ENCODE data around the gene ASB1.
"Not testable (repeated sequence)": the region's sequence is repeated elsewhere in the genome, so short reads cannot be mapped to it uniquely, and the experiment has no call there.

Gene ASB1

GRCh38 chr2:238424313-238424700 is 2.4 kb upstream of the ASB1 start:
- DNase-seq = no peak

- no peak for DNase-seq
These were observed 1.2 kb upstream of the ASB1 start for GRCh38 chr2:238425505-238425978.

- DNase-seq = peak in 1 of 14 donors; percentile 37
These were observed 654 bp upstream of the ASB1 start for GRCh38 chr2:238425979-238426567.

- no peak for DNase-seq
These were observed 872 bp downstream of the ASB1 start for GRCh38 chr2:238427435-238428162.

DNA sequence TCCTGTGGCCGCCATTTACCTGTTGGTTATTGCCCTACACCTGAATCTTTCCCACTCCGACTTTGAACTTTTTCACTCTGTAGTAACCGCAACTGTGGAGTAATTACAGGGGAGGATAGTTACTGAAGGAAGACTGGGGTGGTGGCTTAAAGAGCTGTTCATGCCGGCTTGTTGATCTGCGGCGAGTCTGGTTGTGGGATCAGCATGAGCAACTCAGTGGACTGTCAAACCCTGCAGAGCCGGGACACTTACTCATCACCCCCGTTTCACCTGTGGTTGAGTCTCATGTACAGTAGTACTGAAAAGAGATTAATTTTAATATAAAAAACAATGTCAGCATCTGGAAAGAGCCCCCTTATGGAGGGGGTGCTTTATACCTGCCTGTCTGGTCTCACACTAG is 2.1 kb downstream of the ASB1 start:
- DNase-seq = no peak

GRCh38 chr2:238430781-238431180 is 4.1 kb downstream of the ASB1 start:
- DNase-seq = no peak

GRCh38 chr2:238431456-238431855 is 4.7 kb downstream of the ASB1 start:
- no peak for DNase-seq

- DNase-seq = no peak
These were observed 6.7 kb downstream of the ASB1 start for GRCh38 chr2:238433300-238433915.

GRCh38 chr2:238433941-238434845 is 7.5 kb downstream of the ASB1 start:
- no peak for DNase-seq

- no peak for DNase-seq
These were observed 8.4 kb downstream of the ASB1 start for GRCh38 chr2:238434846-238435751.

DNA sequence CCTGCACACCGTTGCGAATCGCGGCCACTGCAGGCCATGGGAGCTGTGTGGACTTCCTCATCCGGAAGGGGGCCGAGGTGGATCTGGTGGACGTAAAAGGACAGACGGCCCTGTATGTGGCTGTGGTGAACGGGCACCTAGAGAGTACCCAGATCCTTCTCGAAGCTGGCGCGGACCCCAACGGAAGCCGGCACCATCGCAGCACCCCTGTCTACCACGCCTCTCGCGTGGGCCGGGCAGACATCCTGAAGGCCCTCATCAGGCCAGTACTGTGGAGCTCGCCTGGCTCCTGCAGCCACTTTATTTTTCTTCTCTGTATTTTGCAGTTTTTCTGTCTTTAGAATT is 9.0 kb downstream of the ASB1 start:
- no peak for DNase-seq

DNA sequence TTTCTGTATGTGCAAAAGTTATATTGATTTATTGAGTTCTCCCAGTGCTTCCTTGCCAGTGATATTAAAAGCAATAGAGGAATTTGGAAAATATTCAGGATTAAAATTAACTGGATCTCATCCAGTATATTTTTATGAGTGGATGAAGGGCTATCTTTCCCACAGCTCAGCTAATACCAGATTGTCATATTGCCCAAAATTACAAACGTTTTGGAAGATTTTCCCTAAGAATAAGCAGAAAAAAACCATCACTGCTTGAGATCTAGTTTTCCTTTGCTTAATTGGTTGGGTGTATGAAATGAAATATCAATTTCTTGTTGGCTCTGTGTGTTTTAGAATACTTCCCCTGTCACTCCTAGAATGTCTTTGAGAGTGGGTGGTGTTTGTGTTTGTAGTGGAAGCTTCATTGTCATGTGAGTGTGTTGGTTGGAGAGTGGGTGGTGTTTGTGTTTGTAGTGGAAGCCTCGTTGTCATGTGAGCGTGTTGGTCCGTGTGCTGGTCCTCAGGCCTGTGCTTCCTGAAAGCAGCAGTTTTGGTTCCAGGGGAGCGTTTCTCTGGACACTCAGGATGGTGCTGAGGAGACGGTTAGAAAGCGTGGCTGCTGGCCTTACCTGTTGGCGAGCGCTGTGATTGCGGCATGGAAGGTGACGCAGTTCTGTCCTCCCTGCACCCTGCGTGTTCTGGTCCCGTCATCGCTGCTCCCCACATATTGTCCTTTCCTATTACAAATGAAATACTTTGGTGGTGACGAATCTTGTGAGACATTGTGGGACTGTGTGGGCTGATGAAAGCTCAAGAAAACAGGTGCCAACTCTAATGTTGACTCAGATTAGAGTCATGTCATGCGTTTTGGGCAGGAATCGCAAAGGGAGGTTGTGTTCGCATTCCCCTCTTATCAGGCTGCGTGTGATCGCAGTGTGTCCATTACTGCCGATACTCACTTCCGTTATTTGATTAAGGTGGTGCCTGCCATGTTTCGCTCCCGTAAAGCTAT is 12.4 kb downstream of the ASB1 start:
- DNase-seq = no peak

DNA sequence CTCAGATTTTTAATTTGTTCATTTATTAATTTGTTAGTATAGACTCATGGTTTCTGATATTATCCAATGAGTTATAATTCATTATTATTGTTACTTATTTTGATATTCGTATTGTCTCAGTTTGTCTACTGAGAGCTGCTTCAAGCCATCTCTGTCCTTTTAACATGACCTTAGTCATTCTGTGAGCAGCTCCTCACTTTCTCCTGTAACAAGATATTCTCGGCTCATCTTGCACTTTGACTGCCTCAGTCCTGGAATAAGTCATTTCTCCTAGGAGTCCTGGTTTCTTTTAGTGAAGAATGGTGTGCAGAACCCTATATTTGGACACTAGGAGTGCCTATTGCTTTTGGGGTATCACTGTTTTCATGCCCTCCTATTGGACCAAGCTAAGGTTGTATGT is 13.2 kb downstream of the ASB1 start:
- DNase-seq = no peak

- DNase-seq = no peak
These were observed 13.6 kb downstream of the ASB1 start for GRCh38 chr2:238440331-238440730.

GRCh38 chr2:238440767-238441166 is 14.0 kb downstream of the ASB1 start:
- DNase-seq = no peak

- no peak for DNase-seq
These were observed 14.8 kb downstream of the ASB1 start for GRCh38 chr2:238441262-238442114.

GRCh38 chr2:238442257-238442656 is 15.5 kb downstream of the ASB1 start:
- not testable (repeated sequence) for DNase-seq

GRCh38 chr2:238444242-238444641 is 17.5 kb downstream of the ASB1 start:
- DNase-seq = no peak

GRCh38 chr2:238445409-238446190 is 18.9 kb downstream of the ASB1 start:
- no peak for DNase-seq
